ENCODE data around the gene DOCK9. TPM values are rescaled to one million over a fixed set of nuclear protein-coding genes. Genes with fewer than 3 reads are reported as not detected.

Gene DOCK9
- total RNA-seq, 6 donors from 2014 or later, result 155 to 284 (median 170) TPM

DNA sequence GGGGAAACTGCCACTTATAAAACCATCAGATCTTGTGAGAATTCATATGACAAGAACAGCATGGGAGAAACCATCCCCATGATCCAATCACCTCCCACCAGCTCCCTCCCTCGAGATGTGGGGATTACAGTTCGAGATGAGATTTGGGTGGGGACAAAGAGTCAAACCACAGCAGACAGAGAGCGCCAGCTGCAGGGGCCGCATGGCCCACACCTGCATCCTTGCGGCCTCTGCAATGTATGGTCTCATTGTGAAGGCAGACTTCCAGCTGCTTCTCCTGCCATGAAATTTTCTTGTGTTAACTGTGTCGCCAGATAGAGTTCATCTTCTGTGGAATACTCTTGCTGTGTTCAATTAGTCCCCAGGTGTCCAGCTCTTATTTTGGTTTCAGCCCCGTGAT is 208.1 kb downstream of the DOCK9 start:
- no peak overlapping the region for H3K4me3 ChIP-seq
- no peaks in the 10 kb centered on the region for H3K27me3 ChIP-seq
- H3K9me3 ChIP-seq, result no peaks in the 10 kb centered on the region
- TF ChIP-seq CTCF (IDR thresholded peaks at IDR 0.05), result no peak
- TF ChIP-seq POLR2A (IDR thresholded peaks at IDR 0.05), result no peak
- no peak for TF ChIP-seq POLR2AphosphoS5 (IDR thresholded peaks at IDR 0.05)
- no peak for TF ChIP-seq EP300 (IDR thresholded peaks at IDR 0.05)
- H3K36me3 ChIP-seq, result no peaks in the 10 kb centered on the region
- H3K4me1 ChIP-seq, result no peaks in the 10 kb centered on the region
- DNase-seq (no peak), ATAC-seq (ENCODE audit: low FRiP score in 2 of 2) (no peak)
- H3K27ac ChIP-seq, result no peak overlapping the region
- 45 to 94% methylated on average over 7 of the region's 7 CpGs for WGBS, 2 donors

DNA sequence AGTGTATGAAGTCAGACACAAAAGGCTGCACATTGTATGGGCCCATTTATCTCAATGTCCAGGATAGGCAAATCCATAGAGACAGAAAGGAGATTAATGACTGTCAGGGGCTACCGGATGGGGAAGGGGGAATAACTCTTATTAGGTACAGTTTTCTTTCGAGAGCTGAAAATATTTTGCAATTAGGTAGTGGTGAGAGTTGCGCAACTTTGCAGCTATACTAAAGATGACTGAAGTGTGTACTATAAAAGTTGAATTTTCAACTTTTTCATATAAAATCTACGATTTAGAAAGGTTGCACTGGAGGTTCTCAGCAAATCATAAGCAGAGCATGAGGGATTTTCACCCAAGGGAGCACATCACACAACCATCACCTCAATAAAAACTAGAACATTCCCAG is 209.3 kb downstream of the DOCK9 start:
- Histone ChIP-seq H3K4me1 (no peaks in the 10 kb centered on the region), H3K27me3 (no peaks in the 10 kb centered on the region), H3K27ac (no peak overlapping the region), H3K36me3 (no peaks in the 10 kb centered on the region), H3K4me3 (no peak overlapping the region), H3K9me3 (no peaks in the 10 kb centered on the region)
- DNase-seq (no peak), ATAC-seq (ENCODE audit: low FRiP score in 2 of 2) (no peak)
- WGBS, 2 donors, result 68 to 69% methylated on average over 4 of the region's 4 CpGs
- TF ChIP-seq EP300 (IDR thresholded peaks at IDR 0.05) (no peak), CTCF (IDR thresholded peaks at IDR 0.05) (no peak), POLR2A (IDR thresholded peaks at IDR 0.05) (no peak), POLR2AphosphoS5 (IDR thresholded peaks at IDR 0.05) (no peak)

- 44 to 80% methylated on average over 11 of the region's 11 CpGs for WGBS, 2 donors
- H3K27me3 ChIP-seq, result no peaks in the 10 kb centered on the region
- TF ChIP-seq CTCF (IDR thresholded peaks at IDR 0.05), result no peak
- TF ChIP-seq EP300 (IDR thresholded peaks at IDR 0.05), result no peak
- no peak for TF ChIP-seq POLR2AphosphoS5 (IDR thresholded peaks at IDR 0.05)
- TF ChIP-seq POLR2A (IDR thresholded peaks at IDR 0.05), result no peak
- H3K36me3 ChIP-seq, result no peaks in the 10 kb centered on the region
- no peak for ATAC-seq (ENCODE audit: low FRiP score in 2 of 2)
- no peaks in the 10 kb centered on the region for H3K9me3 ChIP-seq
- H3K4me1 ChIP-seq, result peaks cover 0 to 6% (median 0%) of the 10 kb centered on the region in 4 donors
- no peak overlapping the region for H3K27ac ChIP-seq
- DNase-seq, result no peak
- no peak overlapping the region for H3K4me3 ChIP-seq
These were observed 211.2 kb downstream of the DOCK9 start for GRCh38 chr13:98766697-98767096.

- WGBS, 2 donors, result 73 to 78% methylated on average over 8 of the region's 8 CpGs
- peaks cover 0 to 6% (median 0%) of the 10 kb centered on the region in 4 donors for H3K4me1 ChIP-seq
- TF ChIP-seq POLR2AphosphoS5 (IDR thresholded peaks at IDR 0.05), result no peak
- no peak for TF ChIP-seq POLR2A (IDR thresholded peaks at IDR 0.05)
- no peak for TF ChIP-seq CTCF (IDR thresholded peaks at IDR 0.05)
- TF ChIP-seq EP300 (IDR thresholded peaks at IDR 0.05), result no peak
- no peaks in the 10 kb centered on the region for H3K27me3 ChIP-seq
- H3K36me3 ChIP-seq, result no peaks in the 10 kb centered on the region
- no peak overlapping the region for H3K27ac ChIP-seq
- no peak overlapping the region for H3K4me3 ChIP-seq
- DNase-seq, result no peak
- H3K9me3 ChIP-seq, result no peaks in the 10 kb centered on the region
- no peak for ATAC-seq (ENCODE audit: low FRiP score in 2 of 2)
These were observed 211.8 kb downstream of the DOCK9 start for GRCh38 chr13:98765996-98766519.

DNA sequence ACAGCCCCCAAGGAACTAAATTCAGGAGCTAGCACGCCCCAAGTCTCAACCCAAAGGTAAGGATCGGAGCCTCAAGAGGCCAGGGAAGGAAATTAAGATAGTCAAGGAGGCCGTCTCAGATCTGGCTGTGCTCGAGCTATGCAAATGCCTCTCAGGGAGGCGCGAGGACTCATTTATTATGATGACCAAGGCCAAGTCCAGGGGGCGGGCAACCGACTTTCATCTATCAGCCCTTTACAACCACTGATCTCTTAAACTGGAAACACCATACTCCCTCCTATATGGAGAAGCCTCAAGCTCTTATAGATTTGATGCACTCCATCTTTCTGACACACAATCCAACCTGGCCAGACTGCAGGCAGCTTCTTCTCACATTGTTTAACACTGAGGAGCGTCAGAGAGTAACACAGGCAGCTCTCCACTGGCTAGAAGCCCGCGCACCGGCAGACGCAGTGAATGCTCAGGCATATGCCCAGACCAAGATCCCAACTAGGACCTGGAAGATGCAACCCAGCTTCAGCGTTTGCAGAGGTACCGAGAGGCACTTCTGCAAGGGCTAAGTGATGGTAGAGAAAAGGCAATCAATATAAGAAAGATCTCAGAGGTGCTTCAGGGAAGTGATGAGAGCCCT is 215.8 kb downstream of the DOCK9 start:
- ATAC-seq (ENCODE audit: low FRiP score in 2 of 2), result peak in 1 of 2 donors; percentile 20

More for the DNA sequence above, 215.8 kb downstream of the DOCK9 start:
- Histone ChIP-seq H3K27ac (no peak overlapping the region), H3K4me3 (peak overlapping the region in 3 of 4 donors; percentile 23 to 48 (median 43)), H3K4me1 (peaks cover 0 to 6% (median 0%) of the 10 kb centered on the region in 4 donors), H3K27me3 (no peaks in the 10 kb centered on the region), H3K9me3 (no peaks in the 10 kb centered on the region), H3K36me3 (no peaks in the 10 kb centered on the region)
- TF ChIP-seq CTCF (IDR thresholded peaks at IDR 0.05), result no peak
- no peak for DNase-seq
- WGBS, 2 donors, result 68 to 78% methylated on average over 15 of the region's 15 CpGs

Measured in upper lobe of left lung (tissue), 6 donors.